IgD-negative memory B cell (primary cell): Measurements from ENCODE around the gene BAG3. TPM values are rescaled to one million over a fixed set of nuclear protein-coding genes. Genes with fewer than 3 reads are reported as not detected.
"Not testable (repeated sequence)": the region's sequence is repeated elsewhere in the genome, so short reads cannot be mapped to it uniquely, and the experiment has no call there.

Experiments
- H3K27ac Mint-ChIP-seq, 3 donors: one replicate each; pipeline ENCODE4 v1.8.0; 2020 to 2022; ENCODE audit warnings: mild to moderate bottlenecking in 3 of 3, mixed read lengths in 3 of 3, moderate library complexity in 1 of 3
- H3K27me3 Mint-ChIP-seq: one replicate; pipeline ENCODE4 v1.8.0; 2021; ENCODE audit warnings: mixed read lengths
- H3K36me3 Mint-ChIP-seq: one replicate; pipeline ENCODE4 v1.8.0; 2020; ENCODE audit warnings: mild to moderate bottlenecking, mixed read lengths
- H3K4me1 Mint-ChIP-seq, 3 donors: one replicate each; pipeline ENCODE4 v1.8.0; 2020 to 2022; ENCODE audit warnings: mixed read lengths in 3 of 3, mild to moderate bottlenecking in 1 of 3
- H3K4me3 Mint-ChIP-seq, 4 donors: one replicate each; pipeline ENCODE4 v1.8.0; 2020 to 2022; ENCODE audit warnings: mild to moderate bottlenecking in 4 of 4, mixed read lengths in 4 of 4, moderate library complexity in 3 of 4
- H3K9me3 Mint-ChIP-seq, 3 donors: one replicate each; pipeline ENCODE4 v1.8.0; 2020 to 2021; ENCODE audit warnings: mixed read lengths in 3 of 3, mild to moderate bottlenecking in 1 of 3
- polyA plus RNA-seq: library from polyadenylated mRNA; unstranded; fragments of 300-500 nt; fragmentation: Illumina TruSeq; gene quantifications from one replicate; pipeline ENCODE4 v1.2.3, GENCODE V29; 2021

Gene BAG3
- polyA plus RNA-seq, 1 donor from 2014 or later = 3.9 TPM

GRCh38 chr10:119651514-119652360 lies 557 bp downstream of the BAG3 start:
- Mint-ChIP-seq H3K27ac (peak overlapping the region; percentile 77 to 95 (median 85)), H3K9me3 (no peaks in the 10 kb centered on the region), H3K4me3 (peak overlapping the region; percentile 88 to 98 (median 94)), H3K36me3 (no peaks in the 10 kb centered on the region), H3K27me3 (peaks cover 2% of the 10 kb centered on the region), H3K4me1 (peaks cover 12 to 16% (median 14%) of the 10 kb centered on the region in 3 donors)

- Mint-ChIP-seq H3K36me3 (no peaks in the 10 kb centered on the region), H3K4me1 (peaks cover 12 to 16% (median 14%) of the 10 kb centered on the region in 3 donors), H3K4me3 (peak overlapping the region; percentile 87 to 95 (median 94)), H3K27me3 (peaks cover 2% of the 10 kb centered on the region), H3K27ac (peak overlapping the region; percentile 70 to 85 (median 77)), H3K9me3 (no peaks in the 10 kb centered on the region)
Measured at GRCh38 chr10:119652361-119652730, 1.2 kb downstream of the BAG3 start.

- Mint-ChIP-seq H3K27ac (peak overlapping the region in 1 of 3 donors; percentile 68), H3K36me3 (no peaks in the 10 kb centered on the region), H3K27me3 (peaks cover 2% of the 10 kb centered on the region), H3K4me3 (peak overlapping the region in 3 of 4 donors; percentile 38 to 95 (median 65)), H3K4me1 (peaks cover 12 to 16% (median 14%) of the 10 kb centered on the region in 3 donors), H3K9me3 (no peaks in the 10 kb centered on the region)
Measured at GRCh38 chr10:119653209-119653608, 2.0 kb downstream of the BAG3 start.

- peaks cover 2% of the 10 kb centered on the region for H3K27me3 Mint-ChIP-seq
- peak overlapping the region in 1 of 4 donors; percentile 95 for H3K4me3 Mint-ChIP-seq
- H3K4me1 Mint-ChIP-seq = peaks cover 12 to 16% (median 14%) of the 10 kb centered on the region in 3 donors
- H3K36me3 Mint-ChIP-seq = no peaks in the 10 kb centered on the region
- H3K9me3 Mint-ChIP-seq = no peaks in the 10 kb centered on the region
- H3K27ac Mint-ChIP-seq = no peak overlapping the region
Measured at GRCh38 chr10:119653916-119654315, 2.7 kb downstream of the BAG3 start.

- Mint-ChIP-seq H3K27ac (no peak overlapping the region), H3K9me3 (no peaks in the 10 kb centered on the region), H3K27me3 (peaks cover under 1% of the 10 kb centered on the region), H3K36me3 (no peaks in the 10 kb centered on the region), H3K4me1 (peaks cover 12 to 15% (median 14%) of the 10 kb centered on the region in 3 donors), H3K4me3 (no peak overlapping the region)
Measured at GRCh38 chr10:119654540-119654939, 3.4 kb downstream of the BAG3 start.

- H3K36me3 Mint-ChIP-seq = no peaks in the 10 kb centered on the region
- peaks cover 8 to 10% (median 9%) of the 10 kb centered on the region in 3 donors for H3K4me1 Mint-ChIP-seq
- H3K27me3 Mint-ChIP-seq = no peaks in the 10 kb centered on the region
- no peak overlapping the region for H3K27ac Mint-ChIP-seq
- H3K4me3 Mint-ChIP-seq = no peak overlapping the region
- H3K9me3 Mint-ChIP-seq = no peaks in the 10 kb centered on the region
Measured at GRCh38 chr10:119655566-119656001, 4.4 kb downstream of the BAG3 start.

- Mint-ChIP-seq H3K27ac (no peak overlapping the region), H3K27me3 (no peaks in the 10 kb centered on the region), H3K4me3 (no peak overlapping the region), H3K4me1 (peaks cover 6 to 10% (median 9%) of the 10 kb centered on the region in 3 donors), H3K9me3 (no peaks in the 10 kb centered on the region), H3K36me3 (no peaks in the 10 kb centered on the region)
Measured at GRCh38 chr10:119656760-119657159, 5.6 kb downstream of the BAG3 start.

- Mint-ChIP-seq H3K27me3 (no peaks in the 10 kb centered on the region), H3K9me3 (no peaks in the 10 kb centered on the region), H3K36me3 (peaks cover 2% of the 10 kb centered on the region), H3K4me1 (peaks cover 0 to 7% (median 3%) of the 10 kb centered on the region in 3 donors), H3K4me3 (no peak overlapping the region), H3K27ac (no peak overlapping the region)
Measured at GRCh38 chr10:119657725-119658124, 6.5 kb downstream of the BAG3 start.

GRCh38 chr10:119658274-119658673 lies 7.1 kb downstream of the BAG3 start:
- Mint-ChIP-seq H3K36me3 (peaks cover 2% of the 10 kb centered on the region), H3K27me3 (no peaks in the 10 kb centered on the region)

GRCh38 chr10:119659951-119660350 lies 8.8 kb downstream of the BAG3 start:
- H3K4me1 Mint-ChIP-seq = peaks cover 7 to 10% (median 7%) of the 10 kb centered on the region in 3 donors
- no peak overlapping the region for H3K4me3 Mint-ChIP-seq
- H3K27ac Mint-ChIP-seq = no peak overlapping the region
- H3K36me3 Mint-ChIP-seq = peaks cover 8% of the 10 kb centered on the region
- H3K27me3 Mint-ChIP-seq = no peaks in the 10 kb centered on the region
- H3K9me3 Mint-ChIP-seq = no peaks in the 10 kb centered on the region

More at GRCh38 chr10:119658274-119658673, 7.1 kb downstream of the BAG3 start:
- Mint-ChIP-seq H3K9me3 (no peaks in the 10 kb centered on the region), H3K27ac (no peak overlapping the region), H3K4me1 (peaks cover 0 to 3% (median 3%) of the 10 kb centered on the region in 3 donors), H3K4me3 (no peak overlapping the region)

- peaks cover 7 to 12% (median 7%) of the 10 kb centered on the region in 3 donors for H3K4me1 Mint-ChIP-seq
- H3K27me3 Mint-ChIP-seq, H3K9me3 Mint-ChIP-seq, H3K36me3 Mint-ChIP-seq, H3K4me3 Mint-ChIP-seq, H3K27ac Mint-ChIP-seq: not testable (repeated sequence)
Measured at GRCh38 chr10:119662076-119662605, 11.0 kb downstream of the BAG3 start.

GRCh38 chr10:119663866-119664698 lies 12.9 kb downstream of the BAG3 start:
- peaks cover 8% of the 10 kb centered on the region for H3K36me3 Mint-ChIP-seq
- no peaks in the 10 kb centered on the region for H3K9me3 Mint-ChIP-seq
- no peaks in the 10 kb centered on the region for H3K27me3 Mint-ChIP-seq
- peaks cover 7 to 12% (median 8%) of the 10 kb centered on the region in 3 donors for H3K4me1 Mint-ChIP-seq
- peak overlapping the region; percentile 76 to 90 (median 88) for H3K27ac Mint-ChIP-seq
- peak overlapping the region in 1 of 4 donors; percentile 80 for H3K4me3 Mint-ChIP-seq

GRCh38 chr10:119665901-119666708 lies 14.9 kb downstream of the BAG3 start:
- Mint-ChIP-seq H3K9me3 (no peaks in the 10 kb centered on the region), H3K36me3 (peaks cover 8% of the 10 kb centered on the region), H3K27me3 (no peaks in the 10 kb centered on the region), H3K4me3 (peak overlapping the region in 1 of 4 donors; percentile 15), H3K27ac (no peak overlapping the region), H3K4me1 (peaks cover 7 to 14% (median 8%) of the 10 kb centered on the region in 3 donors)

- peaks cover 7 to 12% (median 8%) of the 10 kb centered on the region in 3 donors for H3K4me1 Mint-ChIP-seq
- H3K4me3 Mint-ChIP-seq = no peak overlapping the region
Measured at GRCh38 chr10:119666709-119667004, 15.5 kb downstream of the BAG3 start.

More at GRCh38 chr10:119666709-119667004, 15.5 kb downstream of the BAG3 start:
- Mint-ChIP-seq H3K27ac (no peak overlapping the region), H3K27me3 (no peaks in the 10 kb centered on the region), H3K9me3 (no peaks in the 10 kb centered on the region), H3K36me3 (peaks cover 8% of the 10 kb centered on the region)
